DMS53 treated with DMSO at 0.1 percent for 48 hours (cell line): ENCODE results near the gene IFNA1.
"Not testable (repeated sequence)": the region's sequence is repeated elsewhere in the genome, so short reads cannot be mapped to it uniquely, and the experiment has no call there.

Source experiments
- DNase-seq: peaks from one replicate; lab custom pipeline; 2025; ENCODE audit not compliant: unreplicated experiment; lab: John Stamatoyannopoulos, UW

IFNA1 gene

DNA sequence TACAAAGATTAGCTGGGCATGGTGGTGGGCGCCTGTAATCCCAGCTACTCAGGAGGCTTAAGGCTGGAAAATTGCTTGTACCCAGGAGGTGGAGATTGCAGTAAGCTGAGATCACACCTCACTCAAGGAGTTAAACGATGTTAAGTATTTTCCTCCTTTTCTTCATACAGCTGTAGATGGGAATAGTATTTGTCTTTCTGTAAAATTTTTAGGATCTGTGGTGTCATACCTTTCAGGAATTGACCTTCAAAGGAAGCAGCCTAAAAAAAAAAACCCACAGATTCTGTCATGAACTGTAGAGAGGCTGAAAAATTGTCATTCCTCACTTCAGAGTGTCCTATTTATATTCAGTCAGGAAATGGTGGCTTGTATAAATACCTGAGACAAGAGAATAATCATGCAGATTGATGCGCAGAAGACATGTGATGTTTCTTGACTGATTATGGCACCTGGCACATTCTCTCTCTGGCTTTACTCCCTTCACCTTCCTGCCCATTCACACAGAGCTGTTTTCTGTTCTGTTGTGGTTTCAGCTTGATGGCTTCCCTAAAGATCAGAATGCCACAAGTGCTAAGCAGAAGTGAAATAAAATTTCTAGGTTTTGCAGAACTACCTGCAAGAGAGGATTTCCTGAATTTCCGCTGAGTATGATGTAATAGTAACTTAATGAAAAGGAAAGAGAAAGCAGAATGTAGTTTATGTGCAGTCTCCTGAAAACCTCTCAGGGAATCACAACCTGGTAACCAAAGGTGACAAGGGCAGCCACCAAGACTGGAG lies 3.8 kb downstream of the IFNA1 start:
- no peak for DNase-seq

DNA sequence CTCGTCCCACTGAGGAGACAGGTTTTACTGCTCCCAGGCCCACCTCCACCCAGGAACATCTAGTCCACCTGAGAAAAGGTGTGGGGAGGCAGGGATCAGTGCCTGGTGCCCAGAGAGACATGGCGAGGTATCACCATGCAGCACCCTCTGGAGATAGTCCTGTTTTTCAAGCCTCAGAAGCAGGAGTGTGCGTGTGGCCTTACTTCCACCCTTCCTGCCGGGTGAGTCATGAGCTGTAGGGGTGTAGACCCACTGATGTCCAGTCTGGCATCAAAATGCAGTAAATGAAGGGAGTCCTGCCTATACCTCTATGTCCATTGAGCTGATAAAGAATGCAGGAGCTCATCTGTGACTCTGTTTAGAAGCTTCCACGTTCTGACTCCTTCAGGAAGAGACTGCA lies 9.1 kb downstream of the IFNA1 start:
- DNase-seq, result not testable (repeated sequence)

DNA sequence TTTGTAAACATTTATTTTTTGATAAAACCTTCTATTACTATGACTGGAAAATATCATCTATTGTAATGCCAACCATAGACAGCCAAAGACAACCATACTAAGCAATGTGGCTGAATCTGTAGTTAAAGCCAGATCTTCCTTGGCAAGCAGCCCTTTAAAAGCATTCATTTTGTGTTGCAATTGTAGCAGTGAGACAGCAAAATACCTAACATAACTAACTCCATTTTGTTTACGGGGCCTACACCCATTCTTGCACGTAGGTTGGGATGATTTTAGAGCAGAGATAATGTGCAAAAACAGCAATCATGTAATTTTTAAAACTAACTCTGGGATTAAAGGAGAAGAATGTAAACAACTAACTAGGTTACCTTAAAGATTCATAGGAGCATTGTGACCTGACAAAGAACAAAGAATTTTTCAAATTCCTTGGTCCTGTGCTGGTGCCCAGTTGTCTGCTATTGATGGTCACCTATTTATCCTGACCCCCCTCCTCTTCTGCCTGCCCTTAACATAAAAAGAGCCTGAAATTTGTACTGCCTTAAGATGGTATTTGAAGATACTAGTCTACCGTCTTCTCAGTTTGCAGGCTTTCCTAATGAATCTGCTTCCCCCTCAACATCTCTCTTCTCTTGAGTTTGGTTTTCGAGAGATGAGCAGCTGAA lies 10.6 kb downstream of the IFNA1 start:
- DNase-seq, result no peak

GRCh38 chr9:21452681-21453080 lies 12.4 kb downstream of the IFNA1 start:
- DNase-seq, result no peak

- DNase-seq, result no peak
These were observed 13.9 kb downstream of the IFNA1 start for GRCh38 chr9:21454149-21454548.

GRCh38 chr9:21455320-21455719 lies 15.1 kb downstream of the IFNA1 start:
- DNase-seq, result peak; percentile 10

DNA sequence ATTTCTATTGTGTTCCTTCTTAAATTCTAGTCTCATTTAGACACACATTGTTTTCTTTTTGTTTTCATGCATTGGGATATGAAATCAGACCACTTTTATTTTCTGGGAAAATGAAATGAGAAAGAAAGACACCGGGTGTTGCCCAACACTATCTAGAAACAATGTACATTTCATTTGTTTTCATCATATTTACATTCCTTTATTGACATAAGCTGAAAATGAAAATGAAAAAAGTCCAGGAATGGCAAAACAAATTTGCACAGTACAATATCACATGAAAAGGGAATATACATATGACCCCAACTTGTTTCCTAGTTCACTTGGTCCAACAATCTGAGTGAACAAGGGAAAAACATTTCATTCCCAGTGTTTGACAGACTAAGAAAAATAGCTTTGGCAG lies 21.1 kb downstream of the IFNA1 start:
- DNase-seq, result peak; percentile 47

- no peak for DNase-seq
These were observed 24.9 kb downstream of the IFNA1 start for GRCh38 chr9:21465138-21465537.

DNA sequence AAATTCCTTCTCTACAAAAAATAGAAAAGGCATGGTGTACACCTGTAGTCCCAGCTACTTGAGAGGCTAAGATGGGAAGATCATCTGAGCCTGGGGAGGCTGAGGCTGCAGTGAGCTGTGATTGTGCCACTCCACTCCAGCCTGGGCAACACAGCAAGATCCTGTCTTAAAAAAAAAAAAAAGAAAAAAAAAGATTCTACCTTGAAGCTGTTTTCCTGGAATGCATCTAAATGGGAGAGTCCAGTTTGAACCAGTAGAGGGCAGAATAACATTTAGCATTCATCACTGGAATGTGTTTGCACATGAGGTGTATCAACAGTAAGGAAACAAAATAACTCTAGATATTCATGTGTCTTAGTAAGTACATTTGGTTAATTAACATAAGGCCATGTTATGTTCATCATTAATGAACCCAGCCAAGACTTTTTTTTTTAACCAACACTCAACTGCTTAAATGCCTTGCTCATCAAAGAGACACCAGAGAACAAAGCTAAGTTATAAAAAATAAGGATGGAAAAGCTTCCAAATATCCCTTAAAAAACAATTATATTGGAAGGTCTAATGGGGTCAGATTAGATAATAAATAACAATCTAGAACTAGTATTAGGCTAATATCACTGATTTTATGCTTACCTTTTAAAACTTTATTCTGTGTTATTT lies 25.8 kb downstream of the IFNA1 start:
- peak; percentile 45 for DNase-seq

DNA sequence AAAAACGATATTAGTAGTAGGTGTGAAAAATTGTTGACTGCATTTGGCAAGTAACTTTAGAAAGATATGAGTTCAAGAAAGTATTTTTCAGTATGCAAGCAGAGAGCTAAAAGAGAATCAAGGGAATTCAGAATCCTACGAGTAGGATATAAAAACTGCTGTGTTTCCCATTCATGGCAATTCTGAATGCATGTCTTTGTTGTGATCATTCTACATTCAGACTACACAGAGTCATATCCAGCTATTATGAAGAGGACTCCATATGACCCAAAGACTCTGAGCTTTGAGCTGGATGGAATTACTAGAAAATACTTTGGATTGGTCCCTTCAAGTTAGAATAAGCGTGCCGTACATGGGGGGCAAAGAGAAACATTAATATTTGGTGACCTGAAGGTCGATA lies 29.9 kb downstream of the IFNA1 start:
- DNase-seq, result no peak

DNA sequence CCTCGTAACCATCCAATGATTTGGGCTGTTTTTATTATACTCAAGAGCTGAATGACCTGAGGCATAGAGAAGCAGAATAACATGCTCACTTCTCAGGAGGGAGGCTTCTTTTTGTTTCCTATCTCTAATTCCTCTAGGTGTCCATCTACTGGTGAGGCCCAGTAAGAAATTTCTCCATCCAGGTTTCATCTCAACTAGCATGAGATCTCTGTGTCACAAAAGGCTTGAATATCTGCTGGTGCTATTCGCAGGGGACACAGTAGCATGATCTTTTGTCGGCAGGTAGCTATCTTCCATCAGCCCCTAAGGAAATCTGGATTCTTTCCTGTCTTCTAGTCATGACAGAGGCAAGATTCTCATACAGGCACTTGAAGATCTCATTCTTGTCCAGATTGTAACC lies 33.0 kb downstream of the IFNA1 start:
- DNase-seq, result no peak

DNA sequence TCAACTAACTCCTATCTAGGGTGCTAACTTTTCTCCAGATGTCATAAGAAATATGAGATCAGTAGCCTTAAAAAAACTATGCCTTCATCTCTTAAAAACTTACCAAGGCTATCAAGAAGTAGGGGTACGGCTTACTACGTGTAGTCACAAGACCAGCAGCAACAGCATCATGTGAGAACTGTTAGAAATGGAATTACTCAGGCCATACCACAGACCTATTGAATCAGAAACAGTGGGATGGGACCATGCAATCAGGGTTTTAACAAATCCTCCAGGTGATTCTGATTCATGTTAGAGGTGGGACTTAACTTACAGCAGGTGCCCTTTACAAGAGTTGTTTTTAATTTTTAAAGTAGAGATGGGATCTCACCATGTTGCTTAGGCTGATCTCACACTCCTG lies 37.2 kb downstream of the IFNA1 start:
- no peak for DNase-seq

- no peak for DNase-seq
These were observed 39.0 kb downstream of the IFNA1 start for GRCh38 chr9:21479152-21479702.

- DNase-seq, result no peak
These were observed 41.3 kb downstream of the IFNA1 start for GRCh38 chr9:21481470-21482056.

DNA sequence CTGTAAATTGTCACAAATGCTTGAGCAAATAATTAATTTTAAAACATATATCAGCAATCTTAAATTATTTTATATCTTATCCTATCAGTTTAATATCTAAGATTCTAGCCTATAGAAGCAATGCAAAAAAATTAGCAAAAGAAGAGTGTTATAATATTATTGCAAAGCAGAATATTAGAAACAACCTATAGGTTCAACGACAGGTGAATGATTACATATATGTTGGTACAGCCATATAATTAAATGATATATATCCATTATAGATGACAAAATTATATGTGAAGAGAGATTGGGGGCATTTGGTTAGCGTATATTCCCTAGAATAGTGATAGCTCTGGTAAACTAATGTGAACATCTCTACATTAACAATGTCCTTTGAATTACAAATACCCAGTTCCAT lies 42.0 kb downstream of the IFNA1 start, which contains the start of gene IFNE:
IFNE (minus strand) TSS at position 101 of the 400 bp plus-strand sequence. CDS start 619 bp downstream, outside the sequence.
- DNase-seq, result no peak
